ENCODE data around the gene HDAC4. TPM values are rescaled to one million over a fixed set of nuclear protein-coding genes. Genes with fewer than 3 reads are reported as not detected.

HDAC4 gene
- total and polyA plus RNA-seq, 2 of the 4 experiments (the other 2 are of a cell fraction), result 4.1 to 7.2 TPM

DNA sequence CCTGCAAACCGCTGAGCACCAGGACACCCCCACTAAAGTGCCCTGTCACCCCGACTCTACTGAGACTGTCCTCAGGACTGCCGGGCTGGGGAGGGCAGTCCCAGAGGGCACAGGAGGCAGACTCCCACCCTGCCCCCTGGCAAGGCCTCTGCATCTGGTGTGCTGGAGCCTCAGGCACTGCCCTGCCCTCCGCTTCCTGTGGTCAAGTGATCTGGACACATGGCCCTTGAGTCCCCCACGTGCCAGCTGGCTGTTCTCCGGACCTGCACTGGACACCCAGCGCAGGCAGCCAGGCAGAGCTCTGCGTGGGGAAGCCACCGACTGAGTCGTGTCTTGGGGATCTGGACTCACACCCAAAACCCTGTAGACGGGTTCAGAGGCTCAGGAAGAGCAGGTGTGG lies 335.3 kb downstream of the HDAC4 start:
- peaks cover 5% of the 10 kb centered on the region; the same call in 1 of the 2 replicates for H3K9me1 ChIP-seq (ENCODE audit: insufficient read depth, low read length)
- H3K18ac ChIP-seq (ENCODE audit: low read depth, low read length), result no peak overlapping the region
- TF ChIP-seq NFE2L2 (IDR thresholded peaks at IDR 0.05; ENCODE audit: low read depth, low read length) (no peak), MAFK (IDR thresholded peaks at IDR 0.05; ENCODE audit: low read depth, low read length) (no peak), CHD1 (IDR thresholded peaks at IDR 0.05; ENCODE audit: low read depth, low read length) (no peak)
- TF ChIP-seq, protein P1, sequence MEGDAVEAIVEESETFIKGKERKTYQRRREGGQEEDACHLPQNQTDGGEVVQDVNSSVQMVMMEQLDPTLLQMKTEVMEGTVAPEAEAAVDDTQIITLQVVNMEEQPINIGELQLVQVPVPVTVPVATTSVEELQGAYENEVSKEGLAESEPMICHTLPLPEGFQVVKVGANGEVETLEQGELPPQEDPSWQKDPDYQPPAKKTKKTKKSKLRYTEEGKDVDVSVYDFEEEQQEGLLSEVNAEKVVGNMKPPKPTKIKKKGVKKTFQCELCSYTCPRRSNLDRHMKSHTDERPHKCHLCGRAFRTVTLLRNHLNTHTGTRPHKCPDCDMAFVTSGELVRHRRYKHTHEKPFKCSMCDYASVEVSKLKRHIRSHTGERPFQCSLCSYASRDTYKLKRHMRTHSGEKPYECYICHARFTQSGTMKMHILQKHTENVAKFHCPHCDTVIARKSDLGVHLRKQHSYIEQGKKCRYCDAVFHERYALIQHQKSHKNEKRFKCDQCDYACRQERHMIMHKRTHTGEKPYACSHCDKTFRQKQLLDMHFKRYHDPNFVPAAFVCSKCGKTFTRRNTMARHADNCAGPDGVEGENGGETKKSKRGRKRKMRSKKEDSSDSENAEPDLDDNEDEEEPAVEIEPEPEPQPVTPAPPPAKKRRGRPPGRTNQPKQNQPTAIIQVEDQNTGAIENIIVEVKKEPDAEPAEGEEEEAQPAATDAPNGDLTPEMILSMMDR (conservative IDR thresholded peaks at IDR 0.05; ENCODE audit: low read depth, low read length), result no peak
- H2BK120ac ChIP-seq (ENCODE audit: low read depth, low read length), result no peak overlapping the region
- H3K4me3 ChIP-seq (ENCODE audit: insufficient read depth, low read depth, low read length), result no peak overlapping the region
- peaks cover 64% of the 10 kb centered on the region for H3K36me3 ChIP-seq (ENCODE audit: control insufficient read depth, insufficient read depth, low read length)
- H2BK5ac ChIP-seq (ENCODE audit: low read depth, low read length, poor library complexity, severe bottlenecking), result no peak overlapping the region
- H4K91ac ChIP-seq (ENCODE audit: insufficient read depth, low read depth, low read length), result no peak overlapping the region
- no peak overlapping the region for H4K8ac ChIP-seq (ENCODE audit: low read depth in 2 of 2, low read length in 2 of 2)
- H2BK15ac ChIP-seq (ENCODE audit: low read depth, low read length), result no peak overlapping the region
- BruUV-seq (replicated peaks), result no TSS peak
- H4K5ac ChIP-seq (ENCODE audit: low read depth, low read length), result no peak overlapping the region
- ATAC-seq (ENCODE audit: low read depth), result no peak
- H4K20me1 ChIP-seq (ENCODE audit: insufficient read depth, low read length), result peaks cover 6% of the 10 kb centered on the region
- H3K27ac ChIP-seq (ENCODE audit: insufficient read depth, low read length), result no peak overlapping the region
- no peak for DNase-seq
- no peak overlapping the region for H3K4ac ChIP-seq (ENCODE audit: low read depth, low read length)
- H3K14ac ChIP-seq (replicated peaks; ENCODE audit: low read depth, low read length), result no peak overlapping the region
- no peak overlapping the region for H2AK9ac ChIP-seq (replicated peaks; ENCODE audit: low read depth, low read length, poor library complexity)
- POLR2A ChIA-PET (ENCODE audit: unreplicated experiment), result no interaction called here
- H3K27me3 ChIP-seq (ENCODE audit: control insufficient read depth, insufficient read depth, low read length), result no peaks in the 10 kb centered on the region
- no peaks in the 10 kb centered on the region for H3K9me3 ChIP-seq (ENCODE audit: control insufficient read depth, insufficient read depth, low read length)
- no peak overlapping the region for H2AFZ ChIP-seq (replicated peaks; ENCODE audit: low read length, poor library complexity)
- CTCF ChIA-PET, result interaction anchor here (0.5 kb wide), 1 partner anchor 10 kb away, joined by 4 read pairs; no protein-coding TSS in a partner anchor
- no peak overlapping the region for H2AK5ac ChIP-seq (ENCODE audit: low read depth, low read length)
- in situ Hi-C loops (cut with MboI; ENCODE audit: low sequenced_read_pairs), result no loop called here
- dilution Hi-C loops (cut with HindIII; ENCODE audit: low sequenced_read_pairs, unreplicated experiment), result no loop called here
- peaks cover 2% of the 10 kb centered on the region; the same call in 1 of the 2 replicates for H3K4me1 ChIP-seq (ENCODE audit: control insufficient read depth, insufficient read depth, low read length)
- no peak overlapping the region for H3K56ac ChIP-seq (ENCODE audit: extremely low read depth, insufficient read depth, low read length)
- 96% methylated on average over 4 of the region's 11 CpGs; no CpG with 5 or more reads in 1 of the 2 experiments for WGBS, 2 experiments (ENCODE audit: extremely low coverage in 2 of 2, insufficient read length in 1 of 2)
- no peaks in the 10 kb centered on the region for H3K79me1 ChIP-seq (ENCODE audit: low read depth in 1 of 2, low read length in 2 of 2)
- no peak overlapping the region for H3K23ac ChIP-seq (ENCODE audit: low read depth, low read length)
- no peak overlapping the region for H3K4me2 ChIP-seq (ENCODE audit: low read depth, low read length)
- intact Hi-C loops (cut with micrococcal nuclease), result no loop called here
- no peak overlapping the region for H2BK20ac ChIP-seq (ENCODE audit: low read depth, low read length)
- no peak overlapping the region for H3K9ac ChIP-seq (ENCODE audit: low read depth, low read length)

Measured in IMR-90 (cell line).